A549 (cell line): ENCODE measurements around the gene ZBED6. TPM values are rescaled to one million over a fixed set of nuclear protein-coding genes. Genes with fewer than 3 reads are reported as not detected.

ENCODE experiments used
- ATAC-seq, 2 experiments: fragments of 200-7000 bp in 1 of 2; fragments of >200 bp in 1 of 2; cut with Nextera tagmentation in 1 of 2; cut with Tn5 transposase in 1 of 2; 3 replicates each; pipeline versions ENCODE4 v1.8.0 to v1.9.1; 2018 to 2020; ENCODE audit warnings: mild to moderate bottlenecking in 1 of 2, moderate library complexity in 1 of 2
- CTCF ChIA-PET: fragments of 300-600 bp; sonication (Branson Sonifier 250); formaldehyde crosslinking; extraction: SDS; loops from one replicate; lab custom pipeline; 2021; ENCODE audit warnings: antibody characterized with exemption, inconsistent platforms; lab: Yijun Ruan, JAX
- POLR2A ChIA-PET: fragments of 350-600 bp; formaldehyde crosslinking; extraction: SDS; loops from one replicate; lab custom pipeline; 2021; ENCODE audit warnings: antibody characterized with exemption, inconsistent platforms; lab: Yijun Ruan, JAX
- DNase-seq, 2 experiments: peaks; one replicate each; pipeline versions ENCODE4 v3.0.0 to v3.0.0-alpha.2; 2011 to 2016; ENCODE audit warnings: low read depth in 1 of 2, low spot score in 1 of 2
- FAIRE-seq: peaks from 2 replicates; lab custom pipeline; 2011; peaks lifted over from hg19 to GRCh38; lab: Jason Lieb, UNC
- H3K27ac ChIP-seq, 2 experiments: fragments of >200 bp; sonication (Bioruptor Twin); formaldehyde crosslinking; 3 replicates each; pipeline ENCODE4 v1.5.1; 2016 to 2017
- H3K4me1 ChIP-seq: fragments of >200 bp; sonication (Bioruptor Twin); formaldehyde crosslinking; 3 replicates; pipeline ENCODE4 v1.6.1; 2016
- H3K4me2 ChIP-seq: fragments of >200 bp; sonication (Bioruptor Twin); formaldehyde crosslinking; 3 replicates; pipeline ENCODE4 v1.6.1; 2016
- H3K4me3 ChIP-seq: fragments of >200 bp; sonication (Bioruptor Twin); formaldehyde crosslinking; 3 replicates; pipeline ENCODE4 v1.5.1; 2016
- H3K9me3 ChIP-seq: fragments of >200 bp; sonication (Bioruptor Twin); formaldehyde crosslinking; 3 replicates; pipeline ENCODE4 v1.6.1; 2016
- ATOH8 ChIP-seq: fragments of 250-450 bp; sonication (Bioruptor Pico); IDR thresholded peaks from 2 replicates; pipeline ENCODE4 v1.5.0; 2020; ENCODE audit warnings: low read depth, mild to moderate bottlenecking, moderate library complexity
- CEBPB ChIP-seq, 2 experiments: fragments of >200 bp in 1 of 2; sonication (Bioruptor Twin) in 1 of 2; formaldehyde crosslinking in 1 of 2; IDR thresholded peaks; 2 replicates each; pipeline ENCODE4 v1.6.1; 2012 to 2016
- ELK1 ChIP-seq: fragments of 150-350 bp; IDR thresholded peaks from 2 replicates; pipeline ENCODE4 v1.6.1; 2014; ENCODE audit warnings: low read depth, mild to moderate bottlenecking, low read length
- EP300 ChIP-seq, 2 experiments: fragments of >200 bp; sonication (Bioruptor Twin); formaldehyde crosslinking; IDR thresholded peaks; 2 replicates in 1 of 2; 3 replicates in 1 of 2; pipeline ENCODE4 v1.6.1; 2016 to 2017
- ESRRA ChIP-seq: fragments of 150-350 bp; IDR thresholded peaks from 2 replicates; pipeline ENCODE4 v1.6.1; 2014; ENCODE audit warnings: mild to moderate bottlenecking, low read length, borderline replicate concordance
- HEYL ChIP-seq: fragments of 250-450 bp; sonication (Bioruptor Pico); IDR thresholded peaks from 2 replicates; pipeline ENCODE4 v1.8.0; 2021; ENCODE audit warnings: mild to moderate bottlenecking, moderate library complexity
- HMGXB4 ChIP-seq: fragments of 250-450 bp; sonication (Bioruptor Pico); IDR thresholded peaks from 2 replicates; pipeline ENCODE4 v1.5.0; 2021; ENCODE audit warnings: mild to moderate bottlenecking, moderate library complexity, borderline replicate concordance
- HOXA7 ChIP-seq: fragments of 250-450 bp; sonication (Bioruptor Pico); IDR thresholded peaks from 2 replicates; pipeline ENCODE4 v1.5.0; 2020; ENCODE audit warnings: mild to moderate bottlenecking, moderate library complexity
- KDM5A ChIP-seq: fragments of 200-600 bp; sonication (generic); IDR thresholded peaks from 2 replicates; pipeline ENCODE4 v1.6.1; 2016; ENCODE audit warnings: antibody characterized with exemption, mild to moderate bottlenecking
- NR3C1 ChIP-seq: fragments of >200 bp; sonication (Bioruptor Twin); formaldehyde crosslinking; IDR thresholded peaks from 3 replicates; pipeline ENCODE4 v1.6.1; 2017
- PHF8 ChIP-seq: fragments of 200-600 bp; sonication (generic); IDR thresholded peaks from 2 replicates; pipeline ENCODE4 v1.6.1; 2016; ENCODE audit warnings: low read depth, mild to moderate bottlenecking, antibody characterized with exemption, moderate library complexity, borderline replicate concordance
- POLR2AphosphoS2 ChIP-seq: conservative IDR thresholded peaks from 2 replicates; pipeline ENCODE4 v1.6.1; 2012; ENCODE audit warnings: low read length, improper control_type of control experiment, inconsistent platforms
- RARB ChIP-seq: fragments of 250-450 bp; sonication (Bioruptor Pico); IDR thresholded peaks from 2 replicates; pipeline ENCODE4 v1.8.0; 2021; ENCODE audit warnings: mild to moderate bottlenecking, moderate library complexity
- RCOR1 ChIP-seq: fragments of 150-350 bp; IDR thresholded peaks from 2 replicates; pipeline ENCODE4 v1.6.1; 2014; ENCODE audit warnings: antibody characterized with exemption, low read length, low read depth
- REST ChIP-seq: fragments of 200-600 bp; sonication (generic); IDR thresholded peaks from 2 replicates; pipeline ENCODE4 v1.6.1; 2016; ENCODE audit warnings: antibody characterized with exemption, mild to moderate bottlenecking, moderate library complexity
- RNF2 ChIP-seq: fragments of 200-600 bp; sonication (generic); IDR thresholded peaks from 2 replicates; pipeline ENCODE4 v1.6.1; 2016; ENCODE audit warnings: low read depth, mild to moderate bottlenecking, antibody characterized with exemption, moderate library complexity, borderline replicate concordance
- SREBF2 ChIP-seq: fragments of 450-650 bp; IDR thresholded peaks from 2 replicates; pipeline ENCODE4 v1.6.1; 2014; ENCODE audit warnings: mild to moderate bottlenecking, moderate library complexity
- TP53 ChIP-seq: fragments of 250-450 bp; sonication (Bioruptor Pico); IDR thresholded peaks from 2 replicates; pipeline ENCODE4 v1.5.0; 2021; ENCODE audit warnings: mild to moderate bottlenecking, moderate library complexity
- USF2 ChIP-seq: fragments of 450-650 bp; IDR thresholded peaks from 2 replicates; pipeline ENCODE4 v1.6.1; 2014; ENCODE audit warnings: antibody characterized with exemption
- ZFP36 ChIP-seq: fragments of 450-650 bp; IDR thresholded peaks from 2 replicates; pipeline ENCODE4 v1.6.1; 2014; ENCODE audit warnings: borderline replicate concordance; ENCODE audit not compliant: partially characterized antibody
- WGBS: methylation state at CpG from one replicate; pipeline ENCODE4 v1.1.6; 2017; ENCODE audit errors: missing lambda C conversion rate; 5-methylcytosine and 5-hydroxymethylcytosine counted together
- polyA plus RNA-seq, 4 experiments: library from polyadenylated mRNA; depleted of rRNA in 3 of 4; stranded (reverse); fragments of >200 nt; fragmentation: RNase III in 1 of 4; extraction: RNeasy Plus Mini Kit Qiagen cat#74134 plus additional on column Dnase treatment in 1 of 4; gene quantifications; 2 replicates in 3 of 4; 3 replicates in 1 of 4; pipeline ENCODE4 v1.2.3, GENCODE V29; 2011 to 2017

The ZBED6 gene
- polyA plus RNA-seq, 2 of the 4 experiments (the other 2 are of a cell fraction) = 1.7 to 10.6 TPM

GRCh38 chr1:203835476-203835875, 40.1 kb downstream of the ZBED6 start:
- Histone ChIP-seq H3K9me3 (no peaks in the 10 kb centered on the region), H3K4me3 (no peak overlapping the region), H3K4me1 (peaks cover 10% of the 10 kb centered on the region; the same call in 1 of the 3 replicates), H3K4me2 (no peak overlapping the region), H3K27ac (no peak overlapping the region)
- FAIRE-seq (no peak), ATAC-seq (no peak), DNase-seq (peak in 1 of 2 experiments; percentile 11)
- 94% methylated on average over 3 of the region's 3 CpGs for WGBS
- CTCF ChIA-PET = interaction anchor here (0.6 to 2.0 kb wide), 5 partner anchors 12 to 327 kb away, joined by 3 to 5 read pairs (median 4); no protein-coding TSS in a partner anchor
- TF ChIP-seq CEBPB (IDR thresholded peaks at IDR 0.05) = no peak
- TF ChIP-seq HOXA7 (CRISPR knock-in tag) = no peak
- no peak for TF ChIP-seq POLR2AphosphoS2
- TF ChIP-seq HMGXB4 (CRISPR knock-in tag) = no peak
- no peak for TF ChIP-seq USF2
- TF ChIP-seq ATOH8 (CRISPR knock-in tag) = no peak
- no peak for TF ChIP-seq RNF2
- TF ChIP-seq ESRRA = no peak
- no peak for TF ChIP-seq ZFP36
- TF ChIP-seq TP53 = no peak
- no peak for TF ChIP-seq ELK1
- no peak for TF ChIP-seq PHF8
- TF ChIP-seq SREBF2 = no peak
- no peak for TF ChIP-seq HEYL
- TF ChIP-seq KDM5A = no peak
- no peak for TF ChIP-seq REST
- TF ChIP-seq NR3C1 = no peak
- TF ChIP-seq RARB = no peak
- TF ChIP-seq EP300 (IDR thresholded peaks at IDR 0.05) = no peak
- no peak for TF ChIP-seq RCOR1
- POLR2A ChIA-PET = no interaction called here
